Psoas muscle (tissue), 8 donors: ENCODE results near the gene SLC23A2. TPM values are rescaled to one million over a fixed set of nuclear protein-coding genes. Genes with fewer than 3 reads are reported as not detected.

Experiments used
- ATAC-seq, 4 donors: fragments of 200-7000 bp; cut with Tn5 transposase; one replicate each; pipeline ENCODE4 v1.9.1; 2020; ENCODE audit warnings: moderate library complexity in 3 of 4, mild to moderate bottlenecking in 2 of 4
- DNase-seq, 2 donors: peaks; one replicate each; pipeline ENCODE4 v3.0.0-alpha.2; 2020
- H3K27ac ChIP-seq: fragments of 200-600 bp; one replicate; pipeline ENCODE4 v1.8.0; 2022
- H3K27me3 ChIP-seq, 3 donors: fragments of 200-600 bp in 1 of 3; one replicate each; pipeline versions ENCODE4 v1.6.1 to v1.8.0; 2013 to 2022; ENCODE audit warnings: low read length in 2 of 3, mild to moderate bottlenecking in 2 of 3, moderate library complexity in 1 of 3; ENCODE audit not compliant: insufficient read depth in 3 of 3
- H3K36me3 ChIP-seq, 2 donors: fragments of 200-600 bp in 1 of 2; one replicate each; pipeline versions ENCODE4 v1.6.1 to v1.8.0; 2013 to 2022; ENCODE audit warnings: low read depth in 1 of 2, mild to moderate bottlenecking in 1 of 2, moderate library complexity in 1 of 2; ENCODE audit not compliant: insufficient read depth in 1 of 2
- H3K4me1 ChIP-seq: fragments of 200-600 bp; one replicate; pipeline ENCODE4 v1.8.0; 2022
- H3K4me3 ChIP-seq: fragments of 200-600 bp; one replicate; pipeline ENCODE4 v1.8.0; 2022; ENCODE audit warnings: mild to moderate bottlenecking
- H3K9me3 ChIP-seq: fragments of 200-600 bp; one replicate; pipeline ENCODE4 v1.8.0; 2022
- CTCF ChIP-seq: fragments of 200-600 bp; IDR thresholded peaks from one replicate; pipeline ENCODE4 v1.8.0; 2022; ENCODE audit warnings: antibody characterized with exemption
- WGBS, 3 donors: extraction: QIAGEN DNeasy Blood & Tissue Kit; methylation state at CpG; one replicate each; pipeline versions ENCODE4 v1.1.6 to v1.1.7; 2013; 5-methylcytosine and 5-hydroxymethylcytosine counted together
- intact Hi-C, 2 donors: fragments of 100-400 bp; cut with DNase I; formaldehyde crosslinking; loops; one replicate each; pipeline versions ENCODE4 v1.11.0 to v1.14.2; 2022
- polyA plus RNA-seq, 3 donors: library from polyadenylated mRNA; stranded (reverse); fragments of 200-250 nt; gene quantifications; one replicate each; pipeline ENCODE4 v1.2.3, GENCODE V29; 2013
- total RNA-seq, 4 donors: library from RNA; stranded (reverse); fragmentation: NEBNext Ultra II Directional in 2 of 4; extraction: Animal tissue kit (Norgen Biotek cat#: 25700) in 2 of 4; gene quantifications; one replicate each; pipeline versions ENCODE4 v1.2.1 to v1.2.4, GENCODE V29; 2021 to 2023
- donor health status: healthy with polysubstance abuse.
- donor health status: DM: no; HTN: no; CAD: no; lungs with moderate emphysema.
- donor health status: Bipolar disorder and iron deficiency.
- donor health status: healthy.
- donor health status: DM: yes; HTN: yes; CAD: no.
- donor health status: DM: no; HTN: no; CAD: no.
- donor health status: DM: no; HTN: no; CAD: no.
- donor health status: DM: yes; HTN: yes; CAD: no.

SLC23A2 gene
- total and polyA plus RNA-seq, 7 donors, result 0.87 to 4.9 (median 3.4) TPM

GRCh38 chr20:4971064-4971463 lies 30.2 kb downstream of the SLC23A2 start:
- no peak for TF ChIP-seq CTCF
- Histone ChIP-seq H3K27me3 (no peaks in the 10 kb centered on the region), H3K9me3 (no peaks in the 10 kb centered on the region), H3K4me3 (no peak overlapping the region), H3K4me1 (peaks cover 11% of the 10 kb centered on the region), H3K36me3 (peaks cover 0 to 27% of the 10 kb centered on the region in 2 donors), H3K27ac (no peak overlapping the region)
- DNase-seq (no peak), ATAC-seq (no peak)
- WGBS, 3 donors, result 98 to 100% (median 98%) methylated on average over 2 of the region's 2 CpGs
- intact Hi-C loops, result no loop called here

GRCh38 chr20:4967752-4968477 lies 33.4 kb downstream of the SLC23A2 start:
- Histone ChIP-seq H3K4me3 (no peak overlapping the region), H3K4me1 (no peaks in the 10 kb centered on the region), H3K27ac (no peak overlapping the region), H3K9me3 (no peaks in the 10 kb centered on the region), H3K36me3 (peaks cover 0 to 27% of the 10 kb centered on the region in 2 donors), H3K27me3 (no peaks in the 10 kb centered on the region)
- WGBS, 3 donors, result 96 to 98% (median 96%) methylated on average over 12 of the region's 12 CpGs
- intact Hi-C loops, result no loop called here
- ATAC-seq (no peak), DNase-seq (no peak)
- TF ChIP-seq CTCF, result no peak

- Histone ChIP-seq H3K27ac (no peak overlapping the region), H3K9me3 (no peaks in the 10 kb centered on the region), H3K36me3 (peaks cover 0 to 27% of the 10 kb centered on the region in 2 donors), H3K4me1 (no peaks in the 10 kb centered on the region), H3K27me3 (no peaks in the 10 kb centered on the region), H3K4me3 (no peak overlapping the region)
- ATAC-seq (no peak), DNase-seq (no peak)
- intact Hi-C loops, result no loop called here
- no peak for TF ChIP-seq CTCF
- WGBS, 3 donors, result 72 to 73% (median 72%) methylated on average over 4 of the region's 4 CpGs
These were observed 34.2 kb downstream of the SLC23A2 start for GRCh38 chr20:4966826-4967751.

GRCh38 chr20:4962241-4962855 lies 39.0 kb downstream of the SLC23A2 start:
- Histone ChIP-seq H3K4me3 (no peak overlapping the region), H3K36me3 (no peaks in the 10 kb centered on the region), H3K9me3 (no peaks in the 10 kb centered on the region), H3K27ac (no peak overlapping the region), H3K4me1 (no peaks in the 10 kb centered on the region), H3K27me3 (no peaks in the 10 kb centered on the region)
- no peak for TF ChIP-seq CTCF
- DNase-seq (no peak), ATAC-seq (no peak)
- WGBS, 3 donors, result 88 to 91% (median 88%) methylated on average over 10 of the region's 10 CpGs
- intact Hi-C loops, result no loop called here
